Neuronal stem cell (in vitro differentiated cells): ENCODE results near the gene C11orf54.

ENCODE experiments used
- DNase-seq: peaks from one replicate; pipeline ENCODE4 v3.0.0-alpha.2; 2013; ENCODE audit warnings: low spot score
- H2AFZ ChIP-seq: one replicate; pipeline ENCODE4 v1.6.1; 2013; ENCODE audit warnings: mild to moderate bottlenecking, low read length, inconsistent platforms
- H2AK5ac ChIP-seq: 2 replicates; pipeline ENCODE4 v1.6.1; 2013; ENCODE audit warnings: low read depth, mild to moderate bottlenecking, inconsistent platforms, low read length, moderate library complexity, mixed read lengths
- H2BK120ac ChIP-seq: 2 replicates; pipeline ENCODE4 v1.6.1; 2013; ENCODE audit warnings: low read depth, mild to moderate bottlenecking, inconsistent platforms, low read length, moderate library complexity, mixed read lengths
- H2BK12ac ChIP-seq: one replicate; pipeline ENCODE4 v1.6.1; 2013; ENCODE audit warnings: low read length, inconsistent platforms
- H2BK15ac ChIP-seq: 2 replicates; pipeline ENCODE4 v1.6.1; 2013; ENCODE audit warnings: mild to moderate bottlenecking, low read length, inconsistent platforms, mixed read lengths
- H2BK5ac ChIP-seq: one replicate; pipeline ENCODE4 v1.6.1; 2013; ENCODE audit warnings: inconsistent platforms, mild to moderate bottlenecking, low read length, moderate library complexity
- H3K14ac ChIP-seq: one replicate; pipeline ENCODE4 v1.6.1; 2013; ENCODE audit warnings: low read length, inconsistent platforms
- H3K18ac ChIP-seq: 2 replicates; pipeline ENCODE4 v1.6.1; 2013; ENCODE audit warnings: low read length, inconsistent platforms
- H3K23ac ChIP-seq: 2 replicates; pipeline ENCODE4 v1.6.1; 2013; ENCODE audit warnings: low read depth, mild to moderate bottlenecking, mixed read lengths, low read length, inconsistent platforms; ENCODE audit not compliant: poor library complexity
- H3K27ac ChIP-seq: replicated peaks from 3 replicates; pipeline ENCODE4 v1.5.1; 2013; ENCODE audit warnings: low read length, inconsistent platforms
- H3K27me3 ChIP-seq, 3 experiments: 2 replicates each; pipeline ENCODE4 v1.6.1; 2013; ENCODE audit warnings: low read length in 3 of 3, mild to moderate bottlenecking in 2 of 3, inconsistent platforms in 1 of 3, low read depth in 1 of 3, mixed read lengths in 1 of 3, moderate library complexity in 1 of 3; ENCODE audit not compliant: control insufficient read depth in 3 of 3, insufficient read depth in 3 of 3
- H3K36me3 ChIP-seq, 2 donors: replicated peaks in 1 of 2; 2 replicates each; pipeline ENCODE4 v1.6.1; 2013; ENCODE audit warnings: low read length in 2 of 2; ENCODE audit not compliant: control insufficient read depth in 2 of 2, insufficient read depth in 2 of 2
- H3K4ac ChIP-seq: 2 replicates; pipeline ENCODE4 v1.6.1; 2013; ENCODE audit warnings: inconsistent platforms, mild to moderate bottlenecking, low read length, moderate library complexity
- H3K4me1 ChIP-seq, 2 donors: 1 replicate in 1 of 2; 2 replicates in 1 of 2; pipeline ENCODE4 v1.6.1; 2013; ENCODE audit warnings: low read length in 2 of 2, low read depth in 1 of 2; ENCODE audit not compliant: control insufficient read depth in 2 of 2, insufficient read depth in 1 of 2
- H3K4me2 ChIP-seq: one replicate; pipeline ENCODE4 v1.6.1; 2013; ENCODE audit warnings: mild to moderate bottlenecking, low read length, inconsistent platforms; ENCODE audit not compliant: insufficient read depth, poor library complexity, severe bottlenecking
- H3K4me3 ChIP-seq, 2 donors: 2 replicates each; pipeline ENCODE4 v1.5.1; 2013; ENCODE audit warnings: low read length in 2 of 2, mild to moderate bottlenecking in 2 of 2, inconsistent platforms in 1 of 2, moderate library complexity in 1 of 2
- H3K79me1 ChIP-seq: one replicate; pipeline ENCODE4 v1.6.1; 2013; ENCODE audit warnings: low read depth, mild to moderate bottlenecking, inconsistent platforms, low read length, moderate library complexity
- H3K9ac ChIP-seq: one replicate; pipeline ENCODE4 v1.6.1; 2013; ENCODE audit warnings: mild to moderate bottlenecking, low read depth, low read length, inconsistent platforms; ENCODE audit not compliant: poor library complexity
- H3K9me3 ChIP-seq, 2 donors: replicated peaks in 1 of 2; 2 replicates each; pipeline versions ENCODE3 to v1.6.1; 2013; ENCODE audit warnings: low read length in 2 of 2, mild to moderate bottlenecking in 2 of 2, inconsistent platforms in 1 of 2, low read depth in 1 of 2, mixed read lengths in 1 of 2, moderate library complexity in 1 of 2; ENCODE audit not compliant: control insufficient read depth in 2 of 2, insufficient read depth in 1 of 2
- H4K8ac ChIP-seq: one replicate; pipeline ENCODE4 v1.6.1; 2013; ENCODE audit warnings: low read depth, mild to moderate bottlenecking, inconsistent platforms, low read length, moderate library complexity
- H4K91ac ChIP-seq: one replicate; pipeline ENCODE4 v1.6.1; 2013; ENCODE audit warnings: low read length, low read depth, mild to moderate bottlenecking, inconsistent platforms; ENCODE audit not compliant: poor library complexity
- WGBS, 2 donors: extraction: QIAGEN DNeasy Blood & Tissue Kit; methylation state at CpG; one replicate each; pipeline ENCODE4 v1.1.7; 2013; ENCODE audit warnings: missing lambda C conversion rate in 2 of 2, mixed read lengths in 1 of 2; ENCODE audit not compliant: insufficient read length in 2 of 2, insufficient replicate concordance in 1 of 2; ENCODE audit errors: extremely low coverage in 2 of 2; 5-methylcytosine and 5-hydroxymethylcytosine counted together

The C11orf54 gene

DNA sequence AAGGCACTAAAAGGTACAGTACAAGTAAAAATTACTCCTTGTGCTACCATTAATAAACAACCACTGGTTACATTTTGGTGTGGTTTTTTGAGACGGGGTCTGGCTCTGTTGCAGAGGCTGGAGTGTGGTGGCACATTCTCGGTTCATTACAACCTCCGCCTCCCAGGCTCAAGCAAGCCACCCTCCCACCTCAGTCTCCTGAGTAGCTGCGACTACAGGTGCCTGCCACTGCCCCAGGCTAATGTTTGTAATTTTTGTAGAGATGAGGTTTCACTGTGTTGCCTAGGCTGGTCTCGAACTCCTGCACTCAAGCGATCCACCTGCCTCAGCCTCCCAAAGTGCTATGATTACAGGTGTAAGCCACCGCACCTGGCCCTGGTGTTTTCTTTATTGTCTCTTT, 20.9 kb upstream of the C11orf54 start:
- Histone ChIP-seq H3K4me1 (peaks cover 0 to 5% of the 10 kb centered on the region in 2 donors), H3K4ac (no peak overlapping the region), H2BK5ac (no peak overlapping the region), H4K8ac (no peak overlapping the region), H3K4me3 (no peak overlapping the region), H3K4me2 (no peak overlapping the region), H2BK120ac (no peak overlapping the region), H2AFZ (no peak overlapping the region), H3K9ac (no peak overlapping the region), H3K9me3 (no peaks in the 10 kb centered on the region), H2BK12ac (no peak overlapping the region), H2BK15ac (no peak overlapping the region), H3K23ac (no peak overlapping the region), H2AK5ac (no peak overlapping the region), H3K18ac (no peak overlapping the region), H3K36me3 (peaks cover 19 to 93% of the 10 kb centered on the region in 2 donors), H3K27me3 (no peaks in the 10 kb centered on the region), H3K27ac (no peak overlapping the region), H3K14ac (no peak overlapping the region), H3K79me1 (no peaks in the 10 kb centered on the region), H4K91ac (no peak overlapping the region)
- DNase-seq, result no peak
- WGBS, 2 donors, result no CpG with 5 or more reads among the region's 7 CpGs

DNA sequence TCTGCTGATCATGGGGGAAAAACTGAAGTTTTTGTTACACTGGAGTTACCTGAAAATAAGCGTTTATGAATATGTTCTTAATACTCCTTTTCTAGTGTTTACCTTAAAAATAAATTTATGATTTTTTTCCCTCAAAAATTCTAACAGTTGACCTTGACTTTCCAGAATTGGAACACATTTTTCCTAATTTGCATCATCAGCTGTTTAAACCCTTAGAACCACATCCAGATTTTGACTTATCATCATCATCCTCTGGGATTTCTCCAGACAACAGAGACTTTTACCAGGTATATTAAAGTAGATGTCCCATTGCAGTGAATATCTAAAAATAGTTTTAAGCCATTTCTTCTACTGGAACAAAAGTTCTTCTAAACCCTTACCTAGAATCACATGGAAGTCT, 17.4 kb upstream of the C11orf54 start:
- no peak for DNase-seq
- Histone ChIP-seq H2BK12ac (no peak overlapping the region), H4K91ac (no peak overlapping the region), H3K18ac (no peak overlapping the region), H2AFZ (no peak overlapping the region), H3K4me2 (no peak overlapping the region), H3K27me3 (no peaks in the 10 kb centered on the region), H3K79me1 (no peaks in the 10 kb centered on the region), H3K23ac (no peak overlapping the region), H4K8ac (no peak overlapping the region), H3K14ac (no peak overlapping the region), H2AK5ac (no peak overlapping the region), H3K4me1 (no peaks in the 10 kb centered on the region), H2BK5ac (no peak overlapping the region), H2BK120ac (no peak overlapping the region), H3K4ac (no peak overlapping the region), H3K27ac (no peak overlapping the region), H3K4me3 (no peak overlapping the region), H2BK15ac (no peak overlapping the region), H3K9ac (no peak overlapping the region), H3K36me3 (peaks cover 20 to 95% of the 10 kb centered on the region in 2 donors), H3K9me3 (no peaks in the 10 kb centered on the region)
- no CpG with 5 or more reads among the region's 1 CpG for WGBS, 2 donors

DNA sequence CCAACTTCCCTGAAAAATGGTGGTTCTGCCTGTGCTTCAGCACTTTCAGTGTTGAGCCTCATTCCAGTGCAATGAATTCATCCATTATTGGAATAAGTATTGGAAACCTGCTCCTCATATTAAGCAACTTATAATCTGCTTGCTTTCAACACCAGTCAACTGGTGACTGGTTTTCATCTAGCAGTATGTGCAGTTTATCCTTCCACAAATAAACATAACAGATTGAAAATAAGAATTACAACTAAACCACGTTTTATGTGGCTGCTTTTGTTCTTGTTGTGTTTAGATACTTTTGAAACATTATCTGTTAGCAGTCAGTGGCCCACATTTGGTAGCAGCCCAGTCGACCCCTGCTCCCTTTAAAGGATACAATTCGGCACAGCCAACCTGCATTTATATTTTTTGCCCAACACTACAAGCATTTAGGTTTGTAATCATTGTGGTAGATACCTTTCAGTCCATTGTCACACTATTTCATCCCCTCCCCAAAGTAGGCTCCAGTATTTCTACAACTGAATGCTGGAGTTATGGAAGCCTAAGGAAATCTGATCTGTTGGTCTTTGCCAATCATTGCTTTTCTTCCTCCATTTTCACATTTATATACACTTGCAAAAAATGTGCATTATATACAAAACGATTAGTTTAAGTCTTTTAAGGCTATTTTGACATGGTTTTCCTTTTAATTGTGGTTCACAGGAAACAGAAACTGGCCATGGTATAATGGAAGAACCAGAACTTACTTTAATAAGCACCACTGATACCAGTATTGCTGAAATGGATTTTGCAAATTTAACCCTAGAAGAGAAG, 13.3 kb upstream of the C11orf54 start:
- H2BK15ac ChIP-seq, result no peak overlapping the region
- no peaks in the 10 kb centered on the region for H3K27me3 ChIP-seq
- peaks cover 19 to 98% of the 10 kb centered on the region in 2 donors for H3K36me3 ChIP-seq
- no peak overlapping the region for H2BK5ac ChIP-seq
- H3K4me3 ChIP-seq, result no peak overlapping the region
- DNase-seq, result no peak
- no peaks in the 10 kb centered on the region for H3K4me1 ChIP-seq
- H2AFZ ChIP-seq, result no peak overlapping the region
- no peak overlapping the region for H3K14ac ChIP-seq
- WGBS, 2 donors, result no CpG with 5 or more reads among the region's 4 CpGs
- no peak overlapping the region for H3K9ac ChIP-seq
- H4K8ac ChIP-seq, result no peak overlapping the region
- no peak overlapping the region for H3K4me2 ChIP-seq
- peak overlapping the region; percentile 26 for H3K27ac ChIP-seq
- H3K4ac ChIP-seq, result no peak overlapping the region
- H3K79me1 ChIP-seq, result no peaks in the 10 kb centered on the region
- H3K23ac ChIP-seq, result no peak overlapping the region
- H3K18ac ChIP-seq, result no peak overlapping the region
- no peak overlapping the region for H2BK12ac ChIP-seq
- no peak overlapping the region for H2BK120ac ChIP-seq
- no peaks in the 10 kb centered on the region for H3K9me3 ChIP-seq
- H4K91ac ChIP-seq, result no peak overlapping the region
- H2AK5ac ChIP-seq, result no peak overlapping the region

DNA sequence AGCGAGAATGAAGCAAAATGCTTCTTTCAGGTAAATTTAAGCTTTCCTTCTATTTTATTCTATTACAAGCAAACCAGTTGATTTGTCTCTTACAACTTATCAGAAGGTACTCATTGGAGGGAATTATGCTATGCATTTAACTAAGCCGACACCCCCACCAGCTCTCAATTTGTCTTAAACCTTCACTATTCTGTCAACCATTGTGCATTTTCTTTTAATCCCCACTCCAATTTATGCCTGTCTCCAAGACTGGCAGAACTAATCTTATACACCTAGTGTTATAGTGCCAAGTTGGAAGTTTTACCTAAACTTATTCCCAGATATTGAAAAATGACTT, 12.7 kb upstream of the C11orf54 start:
- no peak overlapping the region for H2AK5ac ChIP-seq
- H3K23ac ChIP-seq, result no peak overlapping the region
- no peaks in the 10 kb centered on the region for H3K27me3 ChIP-seq
- no peak for DNase-seq
- no peak overlapping the region for H2BK120ac ChIP-seq
- H2AFZ ChIP-seq, result no peak overlapping the region
- H3K18ac ChIP-seq, result no peak overlapping the region
- no peaks in the 10 kb centered on the region for H3K79me1 ChIP-seq
- no peak overlapping the region for H3K4me2 ChIP-seq
- H3K4me3 ChIP-seq, result no peak overlapping the region
- H3K9me3 ChIP-seq, result no peaks in the 10 kb centered on the region
- no peak overlapping the region for H2BK5ac ChIP-seq
- no peak overlapping the region for H4K8ac ChIP-seq
- H3K4me1 ChIP-seq, result no peaks in the 10 kb centered on the region
- no peak overlapping the region for H3K9ac ChIP-seq
- no peak overlapping the region for H3K27ac ChIP-seq
- no peak overlapping the region for H3K4ac ChIP-seq
- no peak overlapping the region for H3K14ac ChIP-seq
- H3K36me3 ChIP-seq, result peaks cover 21 to 99% of the 10 kb centered on the region in 2 donors
- no CpG with 5 or more reads among the region's 2 CpGs for WGBS, 2 donors
- H4K91ac ChIP-seq, result no peak overlapping the region
- no peak overlapping the region for H2BK12ac ChIP-seq
- no peak overlapping the region for H2BK15ac ChIP-seq
